ENCODE measurements around the gene ARHGAP33.
A peak's percentile ranks its signal among the peaks of the same experiment; 100 is the strongest.
"Not testable (repeated sequence)": the region's sequence is repeated elsewhere in the genome, so short reads cannot be mapped to it uniquely, and the experiment has no call there.

The ARHGAP33 gene

GRCh38 chr19:35755131-35755549 lies 20.2 kb upstream of the ARHGAP33 start:
- DNase-seq (ENCODE audit: low read depth, low spot score), result no peak

DNA sequence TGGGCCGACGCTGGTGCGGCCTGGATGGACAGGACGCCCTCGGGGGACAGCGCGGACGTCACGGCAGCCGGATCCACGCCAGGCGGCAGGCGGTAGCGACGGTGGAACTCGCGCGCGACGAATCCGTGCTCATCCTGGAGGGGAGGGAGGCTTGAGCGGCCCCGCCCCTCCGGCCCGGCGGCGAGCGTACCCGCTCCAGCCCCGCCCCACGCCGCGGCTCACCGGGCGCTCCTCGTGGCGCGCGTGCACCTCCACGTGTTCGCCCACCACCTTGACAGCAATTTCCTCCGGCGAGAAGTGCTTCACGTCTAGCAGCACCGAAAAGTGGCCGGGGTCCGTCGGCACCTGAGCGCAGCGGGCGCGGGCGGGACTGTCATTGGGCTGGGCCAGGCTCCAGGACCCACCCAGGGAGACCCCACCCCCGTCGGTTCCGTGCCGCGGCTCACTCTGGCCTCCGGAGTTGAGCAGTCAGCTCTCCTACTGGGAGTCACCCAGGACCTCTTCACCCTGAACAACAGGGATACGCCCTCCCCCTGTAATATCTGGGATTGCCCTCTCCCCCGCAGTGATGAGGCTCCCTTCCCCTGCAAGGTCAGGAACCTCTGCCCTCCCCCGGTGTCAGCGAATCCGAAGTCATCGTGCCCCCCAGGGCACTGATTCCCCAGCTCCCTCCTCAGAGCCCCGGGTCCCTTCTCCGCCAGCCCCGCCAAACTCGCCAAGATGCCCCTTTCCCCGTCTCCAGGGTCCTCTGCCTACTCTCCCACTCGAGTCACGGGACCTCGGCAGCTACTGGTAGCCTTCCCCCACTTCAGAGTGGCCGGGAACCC lies 19.6 kb upstream of the ARHGAP33 start:
- DNase-seq (ENCODE audit: low read depth, low spot score), result no peak

DNA sequence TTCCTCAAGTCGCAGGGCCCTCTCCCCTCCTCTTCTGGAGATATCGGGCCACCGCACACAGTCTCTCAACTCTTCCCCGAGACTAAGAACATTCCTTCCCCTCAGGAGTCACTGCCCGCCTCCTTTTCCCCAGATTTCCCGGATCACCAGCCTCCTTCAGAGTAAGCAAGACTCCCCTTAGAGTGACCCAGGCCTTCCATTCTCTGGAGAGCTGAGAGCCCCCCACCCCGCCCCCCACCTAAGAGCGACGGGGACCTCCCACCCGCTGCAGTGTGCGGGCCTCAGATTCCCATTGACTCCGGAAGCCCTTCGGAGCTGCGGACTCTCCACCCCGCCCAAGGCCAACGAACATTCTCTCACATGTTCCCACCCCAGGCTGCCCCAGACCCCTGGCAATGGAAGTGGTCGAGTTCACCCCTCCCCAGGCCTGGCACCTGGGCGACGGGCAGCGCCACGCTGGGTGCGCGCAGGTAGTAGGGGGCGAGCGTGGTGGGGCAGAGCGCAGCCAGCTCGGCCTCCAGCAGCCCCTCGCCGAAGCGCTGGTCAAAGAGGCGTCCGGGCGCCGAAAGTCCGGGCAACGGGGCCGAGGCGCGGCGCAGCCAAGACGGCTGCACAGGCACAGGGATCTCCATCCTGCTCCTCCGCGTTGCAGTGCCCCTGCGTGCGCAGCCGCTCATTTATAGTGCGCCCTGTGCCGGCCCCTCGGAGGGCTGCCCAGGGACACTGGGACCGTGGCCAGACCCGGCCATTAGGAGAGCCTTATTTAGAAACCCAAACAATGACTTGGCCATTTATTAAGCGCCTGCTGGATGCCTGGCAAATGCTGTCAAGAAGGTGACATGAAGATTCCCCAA lies 18.8 kb upstream of the ARHGAP33 start, which contains the start of gene HSPB6:
TSS of gene HSPB6 (minus strand) at position 653 of the 854 bp plus-strand sequence. CDS start at position 632, 21 bp downstream.
- DNase-seq (ENCODE audit: low read depth, low spot score), result no peak

- no peak for DNase-seq (ENCODE audit: low read depth, low spot score)
Measured at GRCh38 chr19:35757231-35757748, 18.1 kb upstream of the ARHGAP33 start.

DNA sequence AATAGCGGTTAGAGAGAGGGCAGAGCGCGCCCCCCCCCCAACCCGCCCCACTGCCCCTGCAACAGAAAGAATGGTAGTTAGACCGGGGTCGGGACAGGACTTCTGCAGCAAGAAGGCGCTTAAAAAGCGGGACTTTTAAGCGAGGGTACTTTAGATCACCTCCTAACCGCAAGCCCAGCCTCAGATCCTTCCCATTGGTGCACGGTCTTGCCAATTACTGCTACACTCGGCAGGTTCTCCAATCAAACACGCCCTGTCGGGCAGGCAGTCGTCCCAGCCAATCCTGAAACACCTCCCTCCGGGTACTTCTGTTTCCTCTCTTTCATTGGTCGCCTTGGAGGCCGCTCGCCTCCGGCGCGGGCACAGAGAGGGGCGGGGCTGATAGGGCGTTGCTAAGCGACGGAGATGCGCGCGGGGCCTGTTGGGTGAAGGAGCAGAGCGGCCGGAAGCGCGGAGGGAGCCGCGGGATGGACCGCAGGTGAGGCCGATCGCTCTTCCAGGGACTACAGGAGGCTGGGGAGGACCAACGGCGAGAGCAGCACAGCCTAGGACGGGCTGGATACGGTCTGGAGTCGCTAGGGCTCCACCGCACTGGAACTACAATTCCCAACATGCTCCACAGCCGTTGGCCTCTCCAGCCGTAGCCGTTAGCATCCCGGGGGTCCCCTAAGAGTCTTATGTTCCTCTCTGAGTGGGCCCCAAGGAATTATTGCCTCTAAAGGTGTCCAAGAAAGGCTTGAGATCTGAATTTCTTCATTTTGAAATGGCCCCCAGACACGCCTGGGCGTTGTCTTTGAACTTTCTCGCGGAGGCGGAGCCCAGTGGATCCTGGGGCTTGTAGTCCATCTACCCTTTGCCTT lies 17.4 kb upstream of the ARHGAP33 start, which contains the start of gene PROSER3:
TSS of gene PROSER3 (plus strand) at position 428 of the 860 bp plus-strand sequence. CDS start at position 468, 40 bp downstream.
- peak; percentile 99 for DNase-seq (ENCODE audit: low read depth, low spot score)

- DNase-seq (ENCODE audit: low read depth, low spot score), result no peak
Measured at GRCh38 chr19:35759697-35760096, 15.7 kb upstream of the ARHGAP33 start.

- DNase-seq (ENCODE audit: low read depth, low spot score), result no peak
Measured at GRCh38 chr19:35760711-35761349, 14.5 kb upstream of the ARHGAP33 start.

DNA sequence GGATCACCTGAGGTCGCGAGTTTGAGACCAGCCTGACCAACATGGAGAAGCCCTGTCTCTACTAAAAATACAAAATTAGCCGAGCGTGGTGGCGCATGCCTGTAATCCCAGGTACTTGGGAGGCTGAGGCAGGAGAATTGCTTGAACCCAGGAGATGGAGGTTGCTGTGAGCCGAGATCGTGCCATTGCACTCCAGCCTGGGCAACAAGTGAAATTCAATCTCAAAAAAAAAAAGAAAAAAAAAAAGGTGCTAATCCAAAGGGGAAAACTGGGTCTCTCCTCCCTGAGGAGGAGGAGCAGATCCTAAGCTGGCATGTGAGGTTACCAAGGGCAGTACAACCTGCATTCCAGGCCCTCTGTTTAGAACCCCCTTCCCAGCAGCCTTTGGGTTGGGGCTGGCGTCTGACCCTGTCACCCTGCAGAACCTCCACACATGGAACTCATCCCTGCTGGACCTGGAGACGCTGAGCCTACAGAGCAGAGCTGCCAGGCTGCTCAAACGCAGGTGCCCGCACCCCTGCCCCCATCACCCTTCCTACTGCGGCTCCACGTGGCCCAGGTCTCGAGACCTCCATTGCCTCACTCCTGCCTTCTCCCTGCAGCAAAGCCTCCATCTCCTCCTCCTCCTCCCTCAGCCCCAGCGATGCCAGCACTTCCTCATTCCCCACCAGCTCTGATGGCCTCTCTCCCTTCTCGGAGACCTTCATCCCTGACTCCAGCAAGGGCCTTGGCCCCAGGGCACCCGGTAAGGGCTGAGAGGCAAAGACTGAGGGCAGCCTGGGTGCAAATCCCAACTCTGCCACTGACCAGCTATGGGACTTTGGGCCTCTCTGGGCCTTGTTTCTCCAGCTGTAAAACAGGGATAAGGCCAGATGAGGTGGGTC lies 10.7 kb upstream of the ARHGAP33 start:
- DNase-seq (ENCODE audit: low read depth, low spot score), result no peak

GRCh38 chr19:35766571-35767104 lies 8.7 kb upstream of the ARHGAP33 start:
- no peak for DNase-seq (ENCODE audit: low read depth, low spot score)

GRCh38 chr19:35767288-35768081 lies 7.9 kb upstream of the ARHGAP33 start:
- no peak for DNase-seq (ENCODE audit: low read depth, low spot score)

GRCh38 chr19:35768082-35768421 lies 7.3 kb upstream of the ARHGAP33 start:
- no peak for DNase-seq (ENCODE audit: low read depth, low spot score)

- DNase-seq (ENCODE audit: low read depth, low spot score), result not testable (repeated sequence)
Measured at GRCh38 chr19:35772362-35772761, 3.0 kb upstream of the ARHGAP33 start.

DNA sequence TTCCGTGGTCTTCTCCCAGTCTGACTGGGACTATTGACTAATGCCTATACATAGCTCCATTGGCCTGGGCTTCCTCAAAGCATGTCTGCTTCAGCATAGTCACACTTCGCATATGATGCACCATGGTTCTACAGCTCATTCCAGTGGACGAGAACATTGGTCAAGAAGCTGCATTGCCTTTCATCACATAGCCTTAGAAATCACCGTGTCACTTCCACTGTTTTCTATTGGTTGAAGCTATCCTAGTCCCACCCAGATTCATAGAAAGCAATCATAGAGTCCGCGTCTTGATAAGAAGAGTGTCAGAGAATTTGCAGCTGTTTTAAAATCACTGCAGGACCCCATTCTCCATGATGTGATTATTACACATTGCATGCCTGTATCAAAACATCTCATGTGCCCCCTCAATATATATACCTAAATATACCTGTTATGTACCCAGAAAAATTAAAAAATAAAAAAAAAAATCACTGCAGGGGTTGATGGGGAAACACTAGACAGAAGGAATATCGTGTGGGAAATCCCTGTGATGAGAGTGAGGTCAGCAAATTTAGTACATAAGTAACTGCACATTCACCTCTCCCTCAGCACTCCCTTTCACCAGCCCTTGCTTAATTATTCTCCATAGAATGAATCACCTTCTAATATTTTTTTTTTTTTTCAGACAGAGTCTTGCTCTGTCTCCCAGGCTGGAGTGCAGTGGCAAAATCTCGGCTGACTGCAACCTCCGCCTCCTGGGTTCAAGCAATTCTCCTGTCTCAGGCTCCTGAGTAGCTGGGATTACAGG lies 2.2 kb upstream of the ARHGAP33 start:
- DNase-seq (ENCODE audit: low read depth, low spot score), result no peak

GRCh38 chr19:35774274-35775045 lies 904 bp upstream of the ARHGAP33 start:
- DNase-seq (ENCODE audit: low read depth, low spot score), result no peak

- no peak for DNase-seq (ENCODE audit: low read depth, low spot score)
Measured at GRCh38 chr19:35775046-35775297, 392 bp upstream of the ARHGAP33 start.

DNA sequence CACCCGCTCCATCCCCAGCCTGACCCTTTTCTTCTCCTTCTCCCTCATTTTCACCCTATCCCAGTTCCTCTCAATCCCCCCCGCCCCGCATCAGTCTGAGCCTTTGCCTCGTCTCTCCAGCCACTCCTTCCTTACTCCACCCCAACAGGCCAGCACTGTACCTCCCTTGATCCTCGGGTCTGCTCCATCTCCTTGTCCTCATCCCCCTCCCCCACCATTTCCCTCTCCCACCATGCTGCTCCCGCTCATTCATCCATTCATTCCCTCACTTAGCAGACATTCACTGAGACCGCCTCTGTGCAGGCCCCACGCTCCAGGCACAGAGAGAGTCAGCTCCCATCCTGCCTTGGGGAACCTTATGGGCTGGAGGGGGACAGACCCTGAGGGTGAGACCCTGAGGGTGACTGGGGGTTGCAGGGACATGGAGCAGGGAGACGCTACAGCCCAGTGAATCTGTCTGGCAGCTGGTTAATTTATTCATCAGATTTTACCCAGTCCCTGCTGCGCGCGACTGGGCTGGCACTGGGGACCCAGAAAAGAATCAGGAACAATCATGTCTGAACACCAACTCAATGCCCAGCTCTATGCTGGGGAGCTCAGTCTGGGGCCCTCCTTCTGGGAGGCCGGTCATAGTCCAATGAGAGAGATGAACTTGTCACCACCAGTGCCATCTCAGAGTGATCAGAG lies 881 bp downstream of the ARHGAP33 start:
- DNase-seq (ENCODE audit: low read depth, low spot score), result no peak
